ENCODE measurements around the gene CNTN2. TPM values are rescaled to one million over a fixed set of nuclear protein-coding genes. Genes with fewer than 3 reads are reported as not detected.

CNTN2 gene
- total and polyA plus RNA-seq, 2 experiments from 2014 or later, result 1.3 to 2.2 TPM

DNA sequence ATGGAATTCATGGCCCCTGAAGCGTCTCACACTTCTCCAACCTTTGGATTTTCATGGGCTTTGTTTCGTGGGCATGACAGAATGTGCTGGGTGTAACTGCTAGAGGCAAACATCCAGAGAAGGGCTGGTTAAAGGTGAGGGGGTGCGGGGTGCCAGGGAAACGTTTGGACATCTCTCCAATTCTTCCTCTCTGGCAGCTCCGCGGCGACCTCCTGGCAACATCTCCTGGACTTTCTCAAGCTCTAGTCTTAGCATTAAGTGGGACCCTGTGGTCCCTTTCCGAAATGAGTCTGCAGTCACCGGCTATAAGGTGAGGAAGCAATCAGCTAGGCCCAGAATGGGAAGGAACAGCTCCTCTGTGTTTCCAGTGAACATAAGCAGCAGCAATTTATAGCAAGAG lies 29.3 kb downstream of the CNTN2 start:
- ATAC-seq, result no peak
- Mint-ChIP-seq H3K27ac (no peak overlapping the region), H3K9me3 (no peaks in the 10 kb centered on the region; the same call in 1 of the 3 replicates), H3K27me3 (ENCODE audit: insufficient read depth, low read depth, poor library complexity) (peaks cover 10% of the 10 kb centered on the region), H3K4me3 (no peak overlapping the region), H3K36me3 (ENCODE audit: low read depth) (no peaks in the 10 kb centered on the region), H3K4me1 (peaks cover 2% of the 10 kb centered on the region; the same call in 1 of the 3 replicates)
- Histone ChIP-seq H3K9me2 (ENCODE audit: insufficient read depth) (no peaks in the 10 kb centered on the region), H3K27me3 (ENCODE audit: insufficient read depth) (no peaks in the 10 kb centered on the region), H3K4me3 (no peak overlapping the region), H2AFZ (no peak overlapping the region), H3K4me2 (no peak overlapping the region), H3K4me1 (ENCODE audit: insufficient read depth) (no peaks in the 10 kb centered on the region), H3K27ac (ENCODE audit: low read depth) (no peak overlapping the region), H3K79me2 (replicated peaks; ENCODE audit: insufficient read depth) (no peaks in the 10 kb centered on the region), H3K36me3 (ENCODE audit: insufficient read depth) (no peaks in the 10 kb centered on the region), H4K20me1 (replicated peaks; ENCODE audit: insufficient read depth) (no peaks in the 10 kb centered on the region), H3F3A (replicated peaks; ENCODE audit: low read depth) (no peaks in the 10 kb centered on the region)
- TF ChIP-seq, protein P1, sequence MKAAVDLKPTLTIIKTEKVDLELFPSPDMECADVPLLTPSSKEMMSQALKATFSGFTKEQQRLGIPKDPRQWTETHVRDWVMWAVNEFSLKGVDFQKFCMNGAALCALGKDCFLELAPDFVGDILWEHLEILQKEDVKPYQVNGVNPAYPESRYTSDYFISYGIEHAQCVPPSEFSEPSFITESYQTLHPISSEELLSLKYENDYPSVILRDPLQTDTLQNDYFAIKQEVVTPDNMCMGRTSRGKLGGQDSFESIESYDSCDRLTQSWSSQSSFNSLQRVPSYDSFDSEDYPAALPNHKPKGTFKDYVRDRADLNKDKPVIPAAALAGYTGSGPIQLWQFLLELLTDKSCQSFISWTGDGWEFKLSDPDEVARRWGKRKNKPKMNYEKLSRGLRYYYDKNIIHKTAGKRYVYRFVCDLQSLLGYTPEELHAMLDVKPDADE (IDR thresholded peaks at IDR 0.05), result no peak
- TF ChIP-seq EZH2phosphoT487 (IDR thresholded peaks at IDR 0.05; ENCODE audit: unreplicated experiment) (no peak), JUNB (IDR thresholded peaks at IDR 0.05; ENCODE audit: unreplicated experiment) (no peak)
- no peak for DNase-seq (ENCODE audit: low spot score)

DNA sequence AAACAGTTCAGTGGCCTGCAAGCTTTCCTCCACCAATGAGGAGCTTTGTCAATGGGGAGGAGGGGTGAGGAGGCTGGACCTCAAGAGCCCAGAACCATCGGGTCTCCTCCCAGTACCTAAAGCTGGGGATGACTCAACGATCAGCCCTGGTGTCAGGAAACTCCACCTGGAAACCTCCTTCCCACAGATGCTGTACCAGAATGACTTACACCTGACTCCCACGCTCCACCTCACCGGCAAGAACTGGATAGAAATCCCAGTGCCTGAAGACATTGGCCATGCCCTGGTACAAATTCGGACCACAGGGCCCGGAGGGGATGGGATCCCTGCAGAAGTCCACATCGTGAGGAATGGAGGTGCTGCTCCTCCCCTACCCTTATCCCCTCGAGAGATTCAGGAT lies 29.9 kb downstream of the CNTN2 start:
- Histone ChIP-seq H3K27me3 (ENCODE audit: insufficient read depth) (no peaks in the 10 kb centered on the region), H3F3A (replicated peaks; ENCODE audit: low read depth) (no peaks in the 10 kb centered on the region), H3K4me2 (no peak overlapping the region), H3K9me2 (ENCODE audit: insufficient read depth) (no peaks in the 10 kb centered on the region), H3K79me2 (replicated peaks; ENCODE audit: insufficient read depth) (no peaks in the 10 kb centered on the region), H3K4me1 (ENCODE audit: insufficient read depth) (no peaks in the 10 kb centered on the region), H3K4me3 (no peak overlapping the region), H2AFZ (no peak overlapping the region), H3K36me3 (ENCODE audit: insufficient read depth) (no peaks in the 10 kb centered on the region), H4K20me1 (replicated peaks; ENCODE audit: insufficient read depth) (no peaks in the 10 kb centered on the region), H3K27ac (ENCODE audit: low read depth) (no peak overlapping the region)
- ATAC-seq, result no peak
- no peak for DNase-seq (ENCODE audit: low spot score)
- Mint-ChIP-seq H3K36me3 (ENCODE audit: low read depth) (no peaks in the 10 kb centered on the region), H3K27me3 (ENCODE audit: insufficient read depth, low read depth, poor library complexity) (peaks cover 7% of the 10 kb centered on the region), H3K4me3 (no peak overlapping the region), H3K9me3 (no peaks in the 10 kb centered on the region; the same call in 1 of the 3 replicates), H3K4me1 (peaks cover 2% of the 10 kb centered on the region; the same call in 1 of the 3 replicates), H3K27ac (no peak overlapping the region)
- TF ChIP-seq ZNF462 (CRISPR knock-in tag; IDR thresholded peaks at IDR 0.05) (no peak), POLR2AphosphoS5 (IDR thresholded peaks at IDR 0.05; ENCODE audit: low read depth) (no peak), JUNB (IDR thresholded peaks at IDR 0.05; ENCODE audit: unreplicated experiment) (no peak), REST (IDR thresholded peaks at IDR 0.05; ENCODE audit: unreplicated experiment) (no peak), EZH2phosphoT487 (IDR thresholded peaks at IDR 0.05; ENCODE audit: unreplicated experiment) (no peak), STAT1 (IDR thresholded peaks at IDR 0.05; ENCODE audit: unreplicated experiment) (no peak), NANOG (IDR thresholded peaks at IDR 0.05; ENCODE audit: borderline replicate concordance) (no peak), CREB1 (CRISPR knock-in tag; IDR thresholded peaks at IDR 0.05; ENCODE audit: low read depth) (no peak), ZNF331 (CRISPR knock-in tag; IDR thresholded peaks at IDR 0.05; ENCODE audit: low read depth) (no peak)
- TF ChIP-seq, protein P1 (IDR thresholded peaks at IDR 0.05), result no peak

All from GM23338 (cell line).